Ammon's horn (tissue), 1 donor: Measurements from ENCODE around the gene IGFL1.
"Not testable (repeated sequence)": the region's sequence is repeated elsewhere in the genome, so short reads cannot be mapped to it uniquely, and the experiment has no call there.

Source experiments
- DNase-seq: peaks from one replicate; pipeline ENCODE4 v3.0.0-alpha.2; 2016; ENCODE audit warnings: low spot score

Gene IGFL1

DNA sequence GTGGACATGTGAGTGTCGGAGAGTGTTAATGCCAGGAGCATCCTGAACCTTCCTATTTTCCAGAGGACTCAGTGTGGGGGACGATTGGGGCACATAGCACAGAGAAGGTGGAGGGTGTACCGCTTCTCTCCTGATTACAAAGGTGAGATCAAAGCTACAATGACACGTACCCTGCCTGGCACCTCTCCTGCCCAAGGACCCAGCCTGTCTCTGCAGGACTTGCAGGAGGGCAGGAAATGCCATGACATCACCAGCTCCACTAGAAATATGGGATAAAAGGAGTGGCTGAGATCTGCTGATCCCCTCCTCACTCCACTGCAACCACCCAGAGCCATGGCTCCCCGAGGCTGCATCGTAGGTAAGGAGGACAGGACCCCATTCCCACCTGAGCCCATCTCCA is at the start of gene IGFL1:
Gene IGFL1 (plus strand): TSS at position 301 of the 400 bp plus-strand sequence. CDS start 33 bp downstream, at position 334.
- DNase-seq = no peak

DNA sequence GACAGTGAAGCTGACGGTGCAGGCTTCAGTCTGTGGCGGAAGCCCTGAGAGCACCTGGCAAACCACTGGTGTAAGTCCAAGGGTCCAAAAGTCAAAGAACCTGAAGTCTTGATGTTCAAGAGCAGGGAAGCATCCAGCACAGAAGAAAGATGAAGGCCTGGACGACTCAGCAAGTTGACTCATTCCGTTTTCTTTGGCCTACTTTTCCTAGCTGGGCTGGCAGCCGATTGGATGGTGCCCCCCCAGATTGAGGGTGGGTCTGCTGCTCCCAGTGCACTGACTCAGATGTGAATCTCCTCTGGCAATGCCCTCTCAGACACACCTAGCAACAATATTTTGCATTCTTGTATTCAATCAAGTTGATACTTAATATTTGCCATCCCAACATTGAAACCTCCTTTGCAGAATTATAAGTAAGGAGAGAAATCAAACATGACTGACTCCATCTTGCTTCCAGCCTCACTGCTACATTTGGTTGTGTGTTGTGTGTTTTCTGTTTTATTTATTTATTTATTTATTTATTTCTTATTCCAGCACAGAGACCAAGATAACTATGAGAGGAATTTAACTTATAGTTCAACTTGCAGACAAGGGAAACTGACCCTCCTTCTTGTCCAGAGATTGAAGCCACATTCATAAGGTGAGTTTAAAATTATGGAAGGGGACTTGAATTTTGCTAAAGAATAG is 48.7 kb upstream of the IGFL1 start:
- no peak for DNase-seq

DNA sequence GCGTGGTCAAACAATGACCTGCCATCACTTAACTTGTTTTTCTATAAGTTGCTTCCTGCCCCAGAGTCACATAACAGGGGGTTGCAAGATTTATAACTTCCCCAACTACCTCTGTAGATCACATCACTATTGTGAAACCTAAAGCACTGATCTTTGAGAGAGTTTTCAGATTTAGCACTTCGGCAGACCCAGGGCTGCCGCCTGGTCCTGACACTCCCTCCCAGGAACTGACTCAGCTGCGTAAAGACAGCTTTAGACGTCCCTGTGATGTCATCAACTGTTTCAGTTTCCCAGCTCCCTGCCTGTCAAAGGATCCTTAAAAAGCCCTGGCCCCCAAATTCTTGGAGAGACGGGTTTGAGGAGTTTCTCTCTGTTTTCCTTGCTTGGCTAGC is 48.2 kb upstream of the IGFL1 start:
- no peak for DNase-seq

DNA sequence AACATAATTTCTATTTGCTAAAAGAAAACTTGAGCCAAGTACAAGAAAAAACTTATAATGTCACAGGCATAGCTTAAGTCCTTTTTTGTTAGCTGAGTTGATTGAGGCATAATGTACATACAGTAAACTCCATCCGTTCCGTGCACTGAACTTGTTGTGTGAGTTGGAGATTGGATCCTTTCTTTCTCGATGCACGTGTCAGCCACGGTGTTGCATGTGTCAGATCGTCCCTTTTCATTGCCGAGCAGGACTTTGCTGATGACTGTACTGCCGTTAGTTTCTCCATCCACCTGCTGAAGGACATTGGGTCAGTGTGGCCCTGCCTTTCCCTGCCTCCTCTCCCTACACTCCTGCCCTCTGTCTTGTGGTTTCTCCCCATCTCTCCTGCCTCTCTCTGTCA is 47.1 kb upstream of the IGFL1 start:
- no peak for DNase-seq

DNA sequence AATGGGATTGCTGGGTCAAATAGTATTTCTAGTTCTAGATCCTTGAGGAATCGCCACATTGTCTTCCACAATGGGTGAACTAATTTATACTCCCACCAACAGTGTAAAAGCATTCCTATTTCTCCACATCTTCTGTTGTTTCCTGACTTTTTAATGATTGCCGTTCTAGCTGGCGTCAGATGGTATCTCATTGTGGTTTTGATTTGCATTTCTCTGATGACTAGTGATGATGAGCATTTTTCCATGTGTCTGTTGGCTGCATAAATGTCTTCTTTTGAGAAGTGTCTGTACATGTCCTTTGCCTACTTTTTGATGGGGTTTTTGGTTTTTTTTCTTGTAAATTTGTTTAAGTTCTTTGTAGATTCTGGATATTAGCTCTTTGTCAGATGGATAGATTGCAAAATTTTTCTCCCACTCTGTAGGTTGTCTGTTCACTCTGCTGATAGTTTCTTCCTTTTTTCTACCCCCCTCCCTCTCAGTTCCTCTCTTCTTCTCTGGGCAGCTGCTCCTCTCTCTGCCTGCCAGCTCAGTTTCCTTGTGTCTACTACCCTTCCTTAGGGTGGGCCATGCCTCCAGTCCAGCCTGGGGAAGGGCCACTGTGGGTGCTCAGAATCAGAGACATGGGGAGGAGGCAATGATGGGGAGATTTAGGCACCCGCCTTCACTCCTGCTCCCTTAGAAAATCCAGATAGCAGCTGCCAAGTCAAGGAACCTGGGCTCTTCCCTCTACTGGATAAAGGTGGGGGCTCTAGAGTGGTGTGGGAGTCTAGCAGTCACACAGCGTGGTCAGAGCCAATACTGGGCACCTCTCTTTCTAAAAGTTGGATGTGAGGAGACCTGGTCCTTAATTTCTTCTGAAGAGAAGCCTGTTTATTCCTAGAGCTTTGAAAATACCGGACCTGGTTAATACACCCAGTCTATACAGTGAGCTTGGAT is 44.5 kb upstream of the IGFL1 start:
- peak; percentile 25 for DNase-seq

DNA sequence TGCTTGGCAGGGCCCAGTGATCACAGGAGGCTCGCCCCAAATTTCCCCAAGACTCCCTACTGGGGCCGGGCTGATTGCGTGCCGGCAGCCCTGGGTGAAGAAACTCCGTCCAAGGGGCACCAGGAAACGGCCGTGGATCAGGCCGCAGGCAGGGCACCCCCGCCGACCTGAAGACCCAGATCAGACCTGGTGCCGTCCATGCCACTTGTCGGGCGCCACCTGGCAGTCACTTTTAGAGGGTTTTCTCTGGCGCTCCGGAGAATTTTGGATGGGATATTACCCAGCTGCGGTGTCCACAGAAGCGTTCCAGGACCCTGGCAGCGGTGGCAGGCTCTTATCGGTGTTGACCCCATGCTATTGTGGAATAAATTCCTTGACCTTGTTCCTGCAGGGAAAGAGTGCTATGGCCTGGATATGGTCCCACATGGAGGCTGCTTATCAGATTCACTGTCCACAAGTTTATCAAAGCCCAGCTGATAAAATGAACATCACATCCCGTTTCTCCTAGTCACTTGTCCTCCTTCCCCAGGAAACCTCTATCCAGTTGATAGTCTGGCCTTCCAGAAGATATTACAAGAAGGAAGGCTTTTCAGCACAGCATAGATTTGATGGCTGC is 43.3 kb upstream of the IGFL1 start:
- no peak for DNase-seq

DNA sequence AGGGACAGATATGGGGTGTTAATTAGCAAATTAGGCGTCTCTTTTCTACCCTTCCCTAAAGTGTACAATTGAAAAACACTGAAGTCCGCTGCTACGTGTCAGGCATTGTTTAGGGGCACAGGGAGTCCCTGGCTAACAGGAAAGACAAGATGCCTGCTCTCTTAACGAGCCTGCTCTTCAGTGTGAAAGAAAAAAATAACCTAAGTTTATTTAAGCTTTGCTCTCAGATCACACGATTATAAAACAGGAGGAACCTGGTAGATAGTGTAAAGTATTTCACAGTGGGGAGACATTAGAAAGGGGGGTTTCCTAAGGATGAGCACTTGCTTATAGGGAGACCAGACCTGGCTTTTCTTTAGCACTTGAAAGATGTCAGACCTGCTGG is 42.8 kb upstream of the IGFL1 start:
- DNase-seq = no peak

DNA sequence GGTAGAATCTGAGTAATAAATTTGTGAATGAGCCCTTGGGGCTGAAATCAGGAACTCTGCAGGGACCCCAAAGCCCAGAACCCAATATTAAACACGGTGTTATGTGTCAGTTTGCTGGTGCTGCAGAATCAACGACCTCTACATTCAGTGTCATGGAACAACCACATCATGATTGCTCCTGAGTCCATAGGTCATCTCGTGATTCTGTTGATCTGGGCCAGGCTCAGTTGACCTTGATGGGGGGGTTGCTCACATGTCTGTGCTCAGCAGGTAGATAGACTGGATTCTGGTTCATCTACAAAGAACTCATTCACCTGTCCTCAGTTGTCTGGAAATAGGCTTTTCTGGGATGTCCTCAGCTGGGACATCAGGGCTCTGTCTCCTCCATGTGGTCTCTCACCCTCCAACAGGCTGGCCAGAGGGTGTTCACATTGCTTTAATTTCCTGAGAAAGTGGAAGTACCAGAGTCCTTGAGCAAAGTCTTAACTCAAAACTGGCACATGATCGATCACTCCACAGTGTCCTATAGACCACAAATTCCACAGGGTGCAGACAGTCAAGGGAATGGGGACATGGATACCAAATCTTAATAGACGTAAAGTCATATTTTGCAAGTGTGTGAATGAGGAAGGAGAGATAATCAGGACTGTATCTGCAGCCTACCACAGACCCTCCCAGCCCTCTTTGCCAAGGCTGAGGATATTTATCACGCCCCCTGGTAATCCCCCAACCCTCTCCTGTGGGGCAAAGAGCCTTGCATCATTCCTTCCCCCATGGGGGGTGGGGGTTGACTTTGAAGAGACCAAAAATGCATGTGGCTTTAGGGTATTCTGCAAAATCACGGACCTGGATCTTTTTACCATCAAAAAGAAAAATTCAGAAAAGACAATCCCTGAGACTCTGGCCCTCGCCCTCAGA is 39.3 kb upstream of the IGFL1 start:
- DNase-seq = no peak

DNA sequence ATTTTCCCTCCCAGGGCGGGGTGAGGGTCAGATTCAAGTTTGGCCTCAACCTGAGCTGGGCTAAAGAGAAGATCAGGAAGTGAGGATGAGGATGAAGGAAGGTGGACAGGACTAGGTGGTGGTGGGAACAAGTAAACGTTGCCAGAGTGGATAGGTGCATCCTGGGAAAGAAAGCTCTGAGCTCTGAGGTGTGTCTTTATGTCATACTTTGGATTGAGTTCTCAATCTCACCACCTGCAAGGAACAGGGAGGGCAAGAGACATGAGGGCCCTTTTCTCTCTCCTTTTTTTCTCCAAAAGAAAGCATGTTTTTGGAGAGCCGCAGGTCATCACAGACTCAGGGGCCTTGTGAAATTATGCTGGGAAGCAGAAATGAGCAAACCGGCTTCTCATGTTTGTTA is 38.2 kb upstream of the IGFL1 start:
- no peak for DNase-seq

DNA sequence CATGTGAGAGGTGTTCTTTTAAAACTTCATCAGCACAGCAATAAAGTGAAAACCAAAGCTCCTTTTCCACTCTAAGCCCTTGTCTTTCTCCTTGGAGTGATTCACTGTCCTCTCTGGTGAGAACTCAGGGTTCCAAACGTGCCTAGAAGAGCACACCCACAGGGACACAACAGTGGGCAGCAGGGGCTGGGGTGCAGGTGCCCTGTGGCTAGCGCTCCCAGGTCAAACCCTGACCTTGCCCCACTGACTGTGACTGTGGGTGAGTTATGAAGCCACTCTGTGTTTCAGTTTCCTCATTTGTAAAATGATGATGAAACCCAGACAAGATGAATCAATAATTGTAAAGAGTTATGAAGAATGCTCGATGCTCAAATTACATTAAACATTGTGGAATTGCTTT is 37.6 kb upstream of the IGFL1 start:
- DNase-seq = no peak

DNA sequence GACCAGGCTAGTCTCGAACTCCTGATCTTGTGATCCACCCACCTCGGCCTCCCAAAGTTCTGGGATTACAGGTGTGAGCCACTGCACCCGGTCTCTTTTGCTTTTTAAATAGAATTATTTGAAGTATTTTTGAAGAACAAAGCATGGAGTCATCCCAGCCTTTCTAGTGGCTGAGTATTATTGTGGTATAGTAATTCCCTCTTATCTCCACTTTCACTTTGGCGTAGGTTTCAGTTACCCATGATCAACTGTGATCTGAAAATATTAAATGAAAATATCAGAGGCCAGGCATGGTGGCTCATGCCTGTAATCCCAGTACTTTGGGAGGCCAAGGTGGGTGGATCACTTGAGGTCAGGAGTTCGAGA is 36.9 kb upstream of the IGFL1 start:
- DNase-seq = not testable (repeated sequence)

DNA sequence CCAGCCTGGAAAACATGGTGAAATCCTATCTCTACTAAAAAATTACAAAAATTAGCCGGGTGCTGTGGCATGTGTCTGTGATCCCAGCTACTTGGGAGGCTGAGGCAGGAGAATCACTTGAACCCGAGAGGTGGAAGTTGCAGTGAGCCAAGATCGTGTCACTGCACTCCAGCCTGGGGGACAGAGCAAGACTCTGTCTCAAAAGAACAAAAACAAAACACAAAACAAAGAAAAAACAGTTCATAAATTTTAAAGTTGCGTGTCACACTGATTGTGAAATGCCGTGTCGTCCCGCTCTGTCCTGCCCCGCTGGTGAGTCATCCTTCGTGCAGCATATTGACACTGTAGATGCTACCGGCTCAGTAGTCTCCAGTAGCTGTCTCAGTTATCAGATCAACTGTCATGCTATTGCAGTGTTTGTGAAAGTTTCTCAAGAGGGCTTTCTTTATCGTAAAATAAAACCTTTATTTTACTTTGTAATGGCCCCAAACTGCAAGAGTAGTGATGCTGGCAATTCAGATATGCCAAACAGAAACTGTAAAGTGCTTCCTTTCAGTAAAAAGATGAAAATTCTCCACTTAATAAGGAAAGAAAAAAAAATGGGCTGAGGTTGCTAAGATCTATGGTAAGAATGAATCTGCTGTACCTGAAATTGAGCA is 36.4 kb upstream of the IGFL1 start:
- peak; percentile 23 for DNase-seq

DNA sequence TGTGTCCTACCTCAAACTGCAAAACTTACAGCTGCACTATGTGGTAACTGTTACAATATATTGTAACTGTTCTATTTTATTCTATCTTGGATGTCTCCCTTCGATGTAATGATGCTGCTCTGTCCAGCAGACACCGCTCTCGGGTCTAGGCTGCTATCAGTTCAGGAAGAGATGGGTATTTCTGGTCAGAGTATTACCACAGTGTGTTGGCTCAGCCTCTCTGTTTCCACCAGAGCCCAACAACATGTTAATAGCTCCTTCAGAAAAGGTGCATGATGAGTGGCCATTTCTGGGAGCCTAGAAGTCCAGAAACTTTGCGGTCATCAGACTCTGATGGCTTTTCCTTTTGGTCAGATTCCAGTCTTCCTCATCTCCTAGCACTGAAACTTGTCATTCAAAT is 35.9 kb upstream of the IGFL1 start:
- DNase-seq = no peak

DNA sequence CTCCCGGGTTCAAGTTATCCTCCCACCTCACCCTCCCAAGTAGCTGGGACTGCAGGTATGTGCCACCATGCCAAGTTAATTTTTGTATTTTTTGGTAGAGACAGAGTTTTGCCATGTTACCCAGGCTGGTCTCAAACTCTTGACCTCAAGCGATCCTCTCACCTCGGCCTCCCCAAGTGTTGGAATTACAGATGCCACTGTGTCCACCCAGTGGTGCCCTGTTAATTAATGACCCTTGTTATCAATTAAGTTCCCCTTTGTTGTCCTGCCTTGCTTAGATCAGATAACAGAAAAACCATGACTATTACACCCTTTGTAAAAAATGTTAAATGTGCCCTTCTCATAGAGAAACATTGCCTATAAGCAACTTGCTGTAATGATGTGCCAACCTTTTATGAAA is 34.4 kb upstream of the IGFL1 start:
- DNase-seq = no peak

DNA sequence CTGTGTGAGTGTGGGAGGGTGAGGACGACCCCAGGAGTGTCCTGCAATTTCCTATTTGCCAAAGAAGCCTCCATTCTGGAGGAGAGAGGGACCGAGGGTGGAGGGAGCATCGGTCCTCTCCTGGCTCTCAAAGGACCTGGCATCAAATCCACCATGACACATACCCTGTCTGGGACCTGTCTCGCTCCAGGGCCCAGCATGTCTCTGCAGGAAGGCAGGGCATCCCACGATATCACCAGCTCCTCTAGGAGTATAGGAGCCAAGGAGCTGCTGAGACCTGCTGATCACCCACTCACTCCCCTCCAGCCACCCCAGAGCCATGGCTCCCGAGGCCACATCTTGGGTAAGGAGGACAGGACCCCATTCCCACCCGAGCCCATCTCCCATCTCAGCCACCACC is 33.6 kb upstream of the IGFL1 start:
- DNase-seq = not testable (repeated sequence)

DNA sequence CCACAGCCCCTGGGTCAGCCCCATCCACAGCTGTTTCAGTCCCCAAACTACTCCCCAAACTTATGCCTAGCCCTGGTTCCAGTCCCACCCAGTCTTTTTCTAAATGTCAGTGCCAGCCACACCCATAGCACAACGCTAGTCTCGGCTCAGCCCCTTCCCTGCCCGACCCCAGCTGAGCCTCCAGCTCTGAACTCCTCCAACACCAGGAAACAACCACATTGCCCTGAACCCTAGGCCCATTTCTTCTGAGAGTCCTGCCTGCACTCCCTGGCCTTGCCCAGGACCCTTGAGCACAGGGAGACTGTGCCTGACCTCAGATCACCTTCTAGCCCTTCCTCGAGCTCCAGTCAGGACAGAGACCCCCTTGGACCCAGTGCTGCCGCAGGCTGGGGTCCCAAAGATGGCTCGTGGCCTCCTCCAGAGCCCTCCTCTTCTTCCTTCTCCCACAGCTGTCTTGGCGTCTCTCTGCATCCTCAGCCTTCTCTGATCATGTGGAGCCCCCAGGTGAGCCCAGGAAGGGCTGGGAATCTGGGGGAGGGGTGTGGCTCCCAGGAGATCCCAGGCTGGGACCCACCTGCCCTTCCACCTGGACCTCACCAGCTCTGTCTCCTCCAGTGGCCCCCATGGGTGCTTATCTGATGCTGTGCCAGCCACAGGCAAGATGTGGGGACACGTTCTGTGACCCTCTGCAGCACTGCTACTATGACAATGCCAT is 33.0 kb upstream of the IGFL1 start:
- DNase-seq = no peak

DNA sequence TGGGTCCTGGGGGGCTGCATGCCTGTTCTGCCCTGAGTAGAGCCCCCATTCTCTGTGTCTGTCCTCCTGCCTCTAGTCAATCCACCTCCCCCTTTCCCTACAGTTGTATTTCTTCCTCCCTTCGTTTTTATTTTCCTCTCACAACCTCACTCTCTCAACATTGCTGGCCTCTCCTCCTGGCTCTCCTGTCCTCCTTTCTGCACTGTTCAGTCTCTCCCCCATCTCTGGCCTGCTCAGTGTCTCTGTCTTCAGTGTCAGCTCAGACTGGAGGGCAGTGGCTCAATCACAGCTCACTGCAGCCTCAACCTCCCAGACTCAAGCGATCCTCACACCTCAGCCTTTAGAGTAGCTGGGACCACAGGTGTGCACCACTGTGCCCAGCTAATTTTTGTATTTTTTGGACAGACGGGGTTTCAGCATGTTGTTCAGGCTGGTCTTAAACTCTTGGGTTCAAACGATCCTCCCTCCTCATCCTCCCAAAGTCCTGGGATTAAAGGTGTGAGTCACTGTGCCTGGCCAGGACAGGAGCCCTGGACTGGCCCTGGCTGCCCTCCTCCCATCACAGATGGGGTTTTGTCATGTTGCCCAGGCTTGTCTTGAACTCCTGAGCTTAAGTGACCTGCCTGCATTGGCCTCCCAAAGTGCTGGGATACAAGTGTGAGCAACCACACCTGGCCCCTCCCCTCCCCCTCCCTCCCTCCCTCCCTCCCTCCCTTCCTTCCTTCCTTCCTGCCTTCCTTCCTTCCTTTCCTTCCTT is 32.0 kb upstream of the IGFL1 start:
- DNase-seq = no peak

DNA sequence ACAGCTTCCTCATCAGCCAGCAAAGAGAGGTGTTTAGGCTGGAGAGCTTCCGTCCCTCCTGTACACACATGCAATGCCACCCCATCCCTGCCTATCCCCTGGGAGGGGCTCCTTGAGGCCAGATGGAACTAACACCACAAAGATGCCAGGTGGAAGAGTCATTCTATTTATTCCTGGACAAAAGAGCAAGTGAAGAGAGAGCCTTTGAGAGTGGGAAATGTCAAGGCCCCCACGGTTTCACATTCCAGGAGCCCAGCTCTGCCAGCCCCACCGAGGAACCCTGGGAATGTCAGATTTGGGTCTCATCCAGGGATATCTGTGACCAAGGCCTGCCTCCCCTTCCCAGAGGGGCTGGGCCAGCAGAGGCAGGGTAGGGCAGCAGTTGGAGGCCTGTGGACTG is 30.8 kb upstream of the IGFL1 start:
- no peak for DNase-seq

DNA sequence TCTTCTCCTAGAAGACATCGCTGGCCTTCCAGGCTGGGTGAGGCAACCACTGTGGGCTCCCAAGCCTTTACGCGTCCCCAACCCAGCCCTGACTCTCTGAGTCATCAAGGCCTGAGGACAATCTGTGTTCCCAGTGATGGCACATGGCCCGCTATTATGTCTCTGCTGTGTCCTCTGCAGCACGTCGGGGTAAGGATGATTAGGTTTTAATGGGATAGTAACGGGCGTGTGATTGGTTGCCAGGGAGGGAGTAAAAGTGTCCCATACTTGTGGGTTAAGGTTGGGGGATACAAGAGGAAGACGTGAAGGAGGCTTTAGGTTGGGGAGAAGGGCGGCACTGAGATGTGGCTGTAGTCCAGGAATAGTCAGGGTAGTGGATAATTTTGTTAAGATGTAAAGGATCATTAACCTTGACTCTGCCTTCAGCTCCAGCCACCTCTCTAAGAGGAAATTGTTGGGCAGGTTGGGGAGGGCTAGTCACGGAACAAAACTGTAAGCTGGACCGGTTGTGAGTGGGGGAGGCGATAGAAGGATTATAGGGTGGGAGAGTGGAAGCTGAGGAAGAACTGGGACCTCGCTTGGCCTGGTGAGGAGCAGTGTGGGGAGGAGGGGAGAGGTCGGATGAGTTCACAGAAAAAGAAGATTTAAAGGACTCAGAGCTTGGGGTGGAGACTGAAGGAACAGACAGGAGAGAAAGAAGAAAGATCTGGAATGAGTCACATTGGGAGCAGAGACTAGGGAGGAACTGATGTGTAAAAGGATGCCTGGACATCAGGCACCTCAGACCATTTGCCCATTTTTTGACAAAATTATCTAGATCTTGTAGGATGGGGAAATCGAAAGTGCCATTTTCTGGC is 27.9 kb upstream of the IGFL1 start:
- DNase-seq = peak; percentile 15
